Uterus (tissue), 2 donors: Measurements from ENCODE around the gene JAZF1.

Experiments used
- POLR2A ChIP-seq, 2 donors: fragments of 450-650 bp; IDR thresholded peaks; one replicate each; pipeline ENCODE4 v1.6.1; 2016; ENCODE audit warnings: antibody characterized with exemption in 2 of 2, mild to moderate bottlenecking in 1 of 2, moderate library complexity in 1 of 2
- TF ChIP-seq, protein P1 (sequence below), 4 experiments: fragments of 200-600 bp in 2 of 4; fragments of 450-650 bp in 2 of 4; sonication (generic) in 2 of 4; IDR thresholded peaks; one replicate each; pipeline ENCODE4 v1.5.1; 2016 to 2019; ENCODE audit warnings: antibody characterized with exemption in 4 of 4, mild to moderate bottlenecking in 2 of 4, moderate library complexity in 1 of 4

DNA sequence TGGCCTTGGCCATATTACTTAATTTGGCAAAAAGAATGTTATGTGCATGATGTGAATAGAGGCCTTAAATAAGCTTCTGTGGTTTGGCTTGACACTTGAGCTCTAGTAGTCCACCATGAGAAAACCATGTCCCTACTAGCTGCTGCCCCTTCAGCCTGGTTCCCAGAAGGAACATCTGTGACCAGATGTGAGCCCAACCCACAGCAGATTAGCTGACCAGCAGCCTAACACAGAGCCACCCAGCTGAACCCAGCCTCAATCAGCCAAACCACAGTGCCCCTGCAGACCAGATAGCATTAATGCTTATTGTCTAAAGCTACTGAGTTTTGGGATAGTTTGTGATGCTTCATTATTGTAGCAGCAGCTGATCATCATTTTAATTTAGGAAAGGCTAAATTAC lies 16.6 kb downstream of the JAZF1 start:
- TF ChIP-seq, protein P1, sequence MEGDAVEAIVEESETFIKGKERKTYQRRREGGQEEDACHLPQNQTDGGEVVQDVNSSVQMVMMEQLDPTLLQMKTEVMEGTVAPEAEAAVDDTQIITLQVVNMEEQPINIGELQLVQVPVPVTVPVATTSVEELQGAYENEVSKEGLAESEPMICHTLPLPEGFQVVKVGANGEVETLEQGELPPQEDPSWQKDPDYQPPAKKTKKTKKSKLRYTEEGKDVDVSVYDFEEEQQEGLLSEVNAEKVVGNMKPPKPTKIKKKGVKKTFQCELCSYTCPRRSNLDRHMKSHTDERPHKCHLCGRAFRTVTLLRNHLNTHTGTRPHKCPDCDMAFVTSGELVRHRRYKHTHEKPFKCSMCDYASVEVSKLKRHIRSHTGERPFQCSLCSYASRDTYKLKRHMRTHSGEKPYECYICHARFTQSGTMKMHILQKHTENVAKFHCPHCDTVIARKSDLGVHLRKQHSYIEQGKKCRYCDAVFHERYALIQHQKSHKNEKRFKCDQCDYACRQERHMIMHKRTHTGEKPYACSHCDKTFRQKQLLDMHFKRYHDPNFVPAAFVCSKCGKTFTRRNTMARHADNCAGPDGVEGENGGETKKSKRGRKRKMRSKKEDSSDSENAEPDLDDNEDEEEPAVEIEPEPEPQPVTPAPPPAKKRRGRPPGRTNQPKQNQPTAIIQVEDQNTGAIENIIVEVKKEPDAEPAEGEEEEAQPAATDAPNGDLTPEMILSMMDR (IDR thresholded peaks at IDR 0.05), result no peak
- TF ChIP-seq POLR2A (IDR thresholded peaks at IDR 0.05), result no peak
